AG09309 (cell line): ENCODE results near the gene TSNAX.

Experiments used
- DNase-seq: peaks from one replicate; pipeline ENCODE4 v3.0.0-alpha.2; 2010; ENCODE audit warnings: low read depth
- H3K4me3 ChIP-seq: 2 replicates; pipeline ENCODE4 v1.5.1; 2011; ENCODE audit warnings: mild to moderate bottlenecking, low read depth, low read length, moderate library complexity; ENCODE audit not compliant: control insufficient read depth
- CTCF ChIP-seq: IDR thresholded peaks from 2 replicates; pipeline ENCODE4 v1.5.1; 2011; ENCODE audit warnings: mild to moderate bottlenecking, low read depth, low read length, inconsistent platforms; ENCODE audit not compliant: insufficient read depth, control insufficient read depth; ENCODE audit errors: missing control alignments

The TSNAX gene

GRCh38 chr1:231557411-231557810 lies 28.9 kb downstream of the TSNAX start:
- no peak for TF ChIP-seq CTCF
- H3K4me3 ChIP-seq = no peak overlapping the region
- DNase-seq = no peak

GRCh38 chr1:231557898-231558707 lies 29.6 kb downstream of the TSNAX start:
- DNase-seq = no peak
- no peak overlapping the region for H3K4me3 ChIP-seq
- no peak for TF ChIP-seq CTCF

GRCh38 chr1:231558708-231559185 lies 30.3 kb downstream of the TSNAX start:
- DNase-seq = no peak
- H3K4me3 ChIP-seq = no peak overlapping the region
- TF ChIP-seq CTCF = no peak

GRCh38 chr1:231561647-231562383 lies 33.3 kb downstream of the TSNAX start:
- H3K4me3 ChIP-seq = no peak overlapping the region
- TF ChIP-seq CTCF = no peak
- DNase-seq = no peak

- no peak overlapping the region for H3K4me3 ChIP-seq
- no peak for DNase-seq
- TF ChIP-seq CTCF = no peak
These were observed 34.8 kb downstream of the TSNAX start for GRCh38 chr1:231563247-231563646.

- no peak overlapping the region for H3K4me3 ChIP-seq
- DNase-seq = no peak
- no peak for TF ChIP-seq CTCF
These were observed 35.9 kb downstream of the TSNAX start for GRCh38 chr1:231564373-231564772.
